Measurements from ENCODE around the gene HPSE2. TPM values are rescaled to one million over a fixed set of nuclear protein-coding genes. Genes with fewer than 3 reads are reported as not detected.
A peak's percentile ranks its signal among the peaks of the same experiment; 100 is the strongest.

HPSE2 gene
- total RNA-seq, 6 experiments from 2014 or later, result 0.05 to 0.09 TPM; not detected in 4

- H3K4me1 Mint-ChIP-seq (ENCODE audit: low read depth), result peaks cover 25% of the 10 kb centered on the region
- peak overlapping the region; percentile 74 for H3K27ac Mint-ChIP-seq
- peak overlapping the region; percentile 33 for H3K4me3 Mint-ChIP-seq
- H3K9me3 Mint-ChIP-seq, result no peaks in the 10 kb centered on the region
- H3K36me3 Mint-ChIP-seq (ENCODE audit: low read depth), result no peaks in the 10 kb centered on the region
- H3K27me3 Mint-ChIP-seq (ENCODE audit: insufficient read depth), result peaks cover 3% of the 10 kb centered on the region
- TF ChIP-seq, protein P1, sequence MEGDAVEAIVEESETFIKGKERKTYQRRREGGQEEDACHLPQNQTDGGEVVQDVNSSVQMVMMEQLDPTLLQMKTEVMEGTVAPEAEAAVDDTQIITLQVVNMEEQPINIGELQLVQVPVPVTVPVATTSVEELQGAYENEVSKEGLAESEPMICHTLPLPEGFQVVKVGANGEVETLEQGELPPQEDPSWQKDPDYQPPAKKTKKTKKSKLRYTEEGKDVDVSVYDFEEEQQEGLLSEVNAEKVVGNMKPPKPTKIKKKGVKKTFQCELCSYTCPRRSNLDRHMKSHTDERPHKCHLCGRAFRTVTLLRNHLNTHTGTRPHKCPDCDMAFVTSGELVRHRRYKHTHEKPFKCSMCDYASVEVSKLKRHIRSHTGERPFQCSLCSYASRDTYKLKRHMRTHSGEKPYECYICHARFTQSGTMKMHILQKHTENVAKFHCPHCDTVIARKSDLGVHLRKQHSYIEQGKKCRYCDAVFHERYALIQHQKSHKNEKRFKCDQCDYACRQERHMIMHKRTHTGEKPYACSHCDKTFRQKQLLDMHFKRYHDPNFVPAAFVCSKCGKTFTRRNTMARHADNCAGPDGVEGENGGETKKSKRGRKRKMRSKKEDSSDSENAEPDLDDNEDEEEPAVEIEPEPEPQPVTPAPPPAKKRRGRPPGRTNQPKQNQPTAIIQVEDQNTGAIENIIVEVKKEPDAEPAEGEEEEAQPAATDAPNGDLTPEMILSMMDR (IDR thresholded peaks at IDR 0.05), result no peak
- DNase-seq, result no peak
Observed at GRCh38 chr10:98461500-98461842, 774.2 kb downstream of the HPSE2 start.

- TF ChIP-seq, protein P1 (IDR thresholded peaks at IDR 0.05), result no peak
Observed at GRCh38 chr10:98460837-98461499, 774.7 kb downstream of the HPSE2 start.

GRCh38 chr10:98458809-98459784, 776.6 kb downstream of the HPSE2 start:
- Mint-ChIP-seq H3K27ac (no peak overlapping the region), H3K27me3 (ENCODE audit: insufficient read depth) (peaks cover 3% of the 10 kb centered on the region)

More at GRCh38 chr10:98460837-98461499, 774.7 kb downstream of the HPSE2 start:
- peaks cover 3% of the 10 kb centered on the region for H3K27me3 Mint-ChIP-seq (ENCODE audit: insufficient read depth)
- no peaks in the 10 kb centered on the region for H3K9me3 Mint-ChIP-seq
- DNase-seq, result peak; percentile 89
- H3K27ac Mint-ChIP-seq, result peak overlapping the region; percentile 74
- peak overlapping the region; percentile 33 for H3K4me3 Mint-ChIP-seq
- H3K4me1 Mint-ChIP-seq (ENCODE audit: low read depth), result peaks cover 25% of the 10 kb centered on the region
- H3K36me3 Mint-ChIP-seq (ENCODE audit: low read depth), result no peaks in the 10 kb centered on the region

DNA sequence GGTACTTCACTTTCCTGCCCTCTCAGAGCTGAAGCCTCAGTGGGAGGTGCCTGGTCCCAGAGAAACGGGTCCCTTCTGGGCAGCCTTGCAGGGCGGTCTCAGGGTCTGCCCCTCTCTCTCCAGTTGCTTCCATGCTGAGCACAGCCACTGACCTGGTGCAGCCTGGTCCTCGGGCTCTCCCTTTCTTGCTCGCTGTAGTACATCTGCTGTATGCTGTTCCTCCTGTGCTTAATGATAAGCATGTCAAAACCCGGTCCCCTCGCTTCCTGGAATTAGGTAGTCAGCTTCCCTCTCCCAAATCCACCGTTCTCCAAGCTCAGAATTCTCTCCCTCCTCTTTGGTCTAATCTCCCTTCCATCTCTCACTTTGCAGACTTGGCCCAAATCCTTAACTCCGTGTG, 777.9 kb downstream of the HPSE2 start:
- Mint-ChIP-seq H3K27me3 (ENCODE audit: insufficient read depth) (no peaks in the 10 kb centered on the region; the same call in 1 of the 2 replicates), H3K36me3 (ENCODE audit: low read depth) (no peaks in the 10 kb centered on the region), H3K9me3 (no peaks in the 10 kb centered on the region), H3K27ac (no peak overlapping the region), H3K4me3 (no peak overlapping the region), H3K4me1 (ENCODE audit: low read depth) (peaks cover 25% of the 10 kb centered on the region)
- no peak for DNase-seq
- TF ChIP-seq, protein P1 (IDR thresholded peaks at IDR 0.05), result no peak

More at GRCh38 chr10:98458809-98459784, 776.6 kb downstream of the HPSE2 start:
- H3K36me3 Mint-ChIP-seq (ENCODE audit: low read depth), result no peaks in the 10 kb centered on the region
- H3K4me1 Mint-ChIP-seq (ENCODE audit: low read depth), result peaks cover 25% of the 10 kb centered on the region
- no peak for DNase-seq
- TF ChIP-seq, protein P1 (IDR thresholded peaks at IDR 0.05), result no peak
- no peaks in the 10 kb centered on the region for H3K9me3 Mint-ChIP-seq
- H3K4me3 Mint-ChIP-seq, result no peak overlapping the region

GRCh38 chr10:98456686-98457482, 778.8 kb downstream of the HPSE2 start:
- no peak for DNase-seq
- Mint-ChIP-seq H3K27me3 (ENCODE audit: insufficient read depth) (peaks cover 2% of the 10 kb centered on the region; the same call in 1 of the 2 replicates), H3K9me3 (no peaks in the 10 kb centered on the region), H3K36me3 (ENCODE audit: low read depth) (no peaks in the 10 kb centered on the region), H3K4me3 (no peak overlapping the region), H3K4me1 (ENCODE audit: low read depth) (peaks cover 25% of the 10 kb centered on the region), H3K27ac (no peak overlapping the region)
- TF ChIP-seq, protein P1 (IDR thresholded peaks at IDR 0.05), result no peak
